H1 (cell line): ENCODE measurements around the gene SLIT3. TPM values are rescaled to one million over a fixed set of nuclear protein-coding genes. Genes with fewer than 3 reads are reported as not detected.

ENCODE experiments used
- FOSL1 ChIP-seq: IDR thresholded peaks from 2 replicates; pipeline ENCODE4 v1.6.1; 2011; ENCODE audit warnings: mild to moderate bottlenecking, low read depth, low read length, moderate library complexity; ENCODE audit not compliant: insufficient read depth
- GTF2F1 ChIP-seq: IDR thresholded peaks from 2 replicates; pipeline ENCODE4 v1.6.1; 2012; ENCODE audit warnings: low read depth, low read length, improper control_type of control experiment, borderline replicate concordance
- HDAC2 ChIP-seq, 2 experiments: fragments of 300-600 bp in 1 of 2; sonication (generic) in 1 of 2; IDR thresholded peaks; 2 replicates each; pipeline ENCODE4 v1.6.1; 2011 to 2012; ENCODE audit warnings: low read depth in 2 of 2, low read length in 2 of 2, mild to moderate bottlenecking in 2 of 2, moderate library complexity in 2 of 2, borderline replicate concordance in 1 of 2, inconsistent platforms in 1 of 2
- JUND ChIP-seq: IDR thresholded peaks from 2 replicates; pipeline ENCODE4 v1.6.1; 2011; ENCODE audit warnings: mild to moderate bottlenecking, improper control_type of control experiment, low read length
- polyA plus RNA-seq, 7 experiments: library from polyadenylated mRNA; depleted of rRNA in 3 of 7; stranded (reverse) in 5 of 7; unstranded in 2 of 7; fragments of >200 nt in 5 of 7; fragments of 200-250 nt in 2 of 7; gene quantifications; 1 replicate in 5 of 7; 2 replicates in 1 of 7; 4 replicates in 1 of 7; pipeline versions ENCODE4 v1.2.1 to v1.2.3, GENCODE V29; 2011 to 2013; ENCODE audit warnings: missing spikeins in 2 of 7, mixed read lengths in 2 of 7
- total RNA-seq: library from RNA; stranded (reverse); fragmentation: NEBNext Ultra II Directional; extraction: Animal tissue kit (Norgen Biotek cat#: 25700); gene quantifications from 2 replicates; pipeline ENCODE4 v1.2.1, GENCODE V29; 2021

Gene SLIT3
- total and polyA plus RNA-seq, 2 of the 8 experiments (the other 6 are each of a cell fraction or from before 2014, with no cell fraction given) = 1.1 to 1.2 TPM

DNA sequence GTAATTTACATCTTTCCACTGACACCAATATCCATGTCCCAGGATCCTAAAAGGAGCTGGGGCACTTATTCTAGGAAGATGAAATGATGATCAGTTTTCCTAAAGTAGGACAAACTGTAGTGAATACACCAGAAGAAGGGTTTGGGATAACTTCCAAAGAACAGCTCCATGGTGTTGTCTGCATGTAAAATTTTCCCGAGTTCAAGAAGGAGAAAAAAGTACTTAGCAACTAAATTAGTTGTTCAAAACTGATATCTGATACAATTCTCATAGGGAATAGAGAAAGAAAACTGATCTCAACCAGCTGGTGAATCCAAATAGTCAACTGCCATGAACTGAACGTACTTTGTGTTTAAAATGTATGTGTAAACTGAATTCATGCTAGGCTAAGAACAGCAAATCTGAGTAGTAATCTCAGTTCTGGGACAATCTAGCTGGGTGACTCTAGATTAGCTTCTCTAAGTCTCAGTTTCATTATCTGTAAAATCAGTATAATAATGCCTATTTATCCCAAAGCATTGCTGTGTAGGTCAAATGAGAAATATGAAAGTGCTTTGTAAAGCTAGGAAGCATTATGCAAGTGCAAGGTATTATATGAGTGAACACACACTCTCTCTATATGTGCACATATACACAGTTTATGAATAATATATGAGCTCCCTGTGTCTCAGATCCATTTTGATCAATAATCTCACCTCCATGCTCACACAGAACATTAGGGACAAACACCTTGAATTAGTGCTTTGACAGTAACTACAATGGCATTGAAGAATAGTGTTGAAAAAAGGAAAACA is 357.7 kb downstream of the SLIT3 start (continued):
- TF ChIP-seq GTF2F1 (no peak), JUND (no peak), HDAC2 (IDR thresholded peaks at IDR 0.05; ENCODE audit: borderline replicate concordance in 1 of 2, low read depth in 2 of 2, low read length in 2 of 2) (no peak), FOSL1 (no peak)
